ENCODE data around the gene ANKS1B. TPM values are rescaled to one million over a fixed set of nuclear protein-coding genes. Genes with fewer than 3 reads are reported as not detected.

The ANKS1B gene
- total RNA-seq, 3 donors from 2014 or later (not counting 1 experiment from before 2014, with no cell fraction given): not detected

- no peaks in the 10 kb centered on the region for H3K4me1 Mint-ChIP-seq
- H3K4me3 Mint-ChIP-seq: no peak overlapping the region
- TF ChIP-seq, protein P1, sequence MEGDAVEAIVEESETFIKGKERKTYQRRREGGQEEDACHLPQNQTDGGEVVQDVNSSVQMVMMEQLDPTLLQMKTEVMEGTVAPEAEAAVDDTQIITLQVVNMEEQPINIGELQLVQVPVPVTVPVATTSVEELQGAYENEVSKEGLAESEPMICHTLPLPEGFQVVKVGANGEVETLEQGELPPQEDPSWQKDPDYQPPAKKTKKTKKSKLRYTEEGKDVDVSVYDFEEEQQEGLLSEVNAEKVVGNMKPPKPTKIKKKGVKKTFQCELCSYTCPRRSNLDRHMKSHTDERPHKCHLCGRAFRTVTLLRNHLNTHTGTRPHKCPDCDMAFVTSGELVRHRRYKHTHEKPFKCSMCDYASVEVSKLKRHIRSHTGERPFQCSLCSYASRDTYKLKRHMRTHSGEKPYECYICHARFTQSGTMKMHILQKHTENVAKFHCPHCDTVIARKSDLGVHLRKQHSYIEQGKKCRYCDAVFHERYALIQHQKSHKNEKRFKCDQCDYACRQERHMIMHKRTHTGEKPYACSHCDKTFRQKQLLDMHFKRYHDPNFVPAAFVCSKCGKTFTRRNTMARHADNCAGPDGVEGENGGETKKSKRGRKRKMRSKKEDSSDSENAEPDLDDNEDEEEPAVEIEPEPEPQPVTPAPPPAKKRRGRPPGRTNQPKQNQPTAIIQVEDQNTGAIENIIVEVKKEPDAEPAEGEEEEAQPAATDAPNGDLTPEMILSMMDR (IDR thresholded peaks at IDR 0.05): no peak
- H3K27me3 ChIP-seq (ENCODE audit: control insufficient read depth, insufficient read depth, low read length): no peaks in the 10 kb centered on the region
- DNase-seq (no peak), ATAC-seq (no peak)
- H3K27ac Mint-ChIP-seq: no peak overlapping the region
- H3K36me3 Mint-ChIP-seq: no peaks in the 10 kb centered on the region
- H3K4me1 ChIP-seq (ENCODE audit: control insufficient read depth, insufficient read depth, low read length): no peaks in the 10 kb centered on the region
- 0% methylated on average over 1 of the region's 1 CpG for WGBS (ENCODE audit: insufficient coverage)
- no peaks in the 10 kb centered on the region for H3K9me3 ChIP-seq (ENCODE audit: control insufficient read depth, insufficient read depth, low read length)
- intact Hi-C loops (cut with micrococcal nuclease): no loop called here
- H3K9me3 Mint-ChIP-seq: peaks cover 3 to 8% of the 10 kb centered on the region in 2 donors
- no peaks in the 10 kb centered on the region for H3K27me3 Mint-ChIP-seq (ENCODE audit: low read depth in 2 of 2)
- no peaks in the 10 kb centered on the region for H3K36me3 ChIP-seq (ENCODE audit: control insufficient read depth, insufficient read depth, low read length)
- H3K4me3 ChIP-seq (ENCODE audit: low read length): no peak overlapping the region
- no peak overlapping the region for H3K27ac ChIP-seq (ENCODE audit: low read length)
These were observed 856.4 kb downstream of the ANKS1B start for GRCh38 chr12:99128246-99128802.

DNA sequence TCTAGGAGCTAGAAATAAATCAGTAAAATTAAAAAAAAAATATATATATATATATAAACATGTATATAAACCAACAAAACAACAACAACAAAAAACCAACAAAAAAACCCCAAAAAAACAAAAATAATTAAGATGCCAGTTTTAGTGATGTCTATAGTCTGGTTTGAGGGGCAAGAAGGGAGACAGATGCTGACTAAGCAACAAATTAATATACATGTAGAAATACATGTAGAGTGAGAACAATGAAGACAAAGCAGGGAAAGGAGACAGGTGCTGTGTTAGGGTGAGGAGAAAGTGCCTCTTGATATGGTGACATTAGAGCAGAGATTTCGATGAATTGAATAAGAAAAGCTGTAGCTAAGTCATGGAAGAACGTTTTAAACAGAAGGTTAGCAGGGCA, 861.8 kb downstream of the ANKS1B start:
- no peaks in the 10 kb centered on the region for H3K27me3 Mint-ChIP-seq (ENCODE audit: low read depth in 2 of 2)

DNA sequence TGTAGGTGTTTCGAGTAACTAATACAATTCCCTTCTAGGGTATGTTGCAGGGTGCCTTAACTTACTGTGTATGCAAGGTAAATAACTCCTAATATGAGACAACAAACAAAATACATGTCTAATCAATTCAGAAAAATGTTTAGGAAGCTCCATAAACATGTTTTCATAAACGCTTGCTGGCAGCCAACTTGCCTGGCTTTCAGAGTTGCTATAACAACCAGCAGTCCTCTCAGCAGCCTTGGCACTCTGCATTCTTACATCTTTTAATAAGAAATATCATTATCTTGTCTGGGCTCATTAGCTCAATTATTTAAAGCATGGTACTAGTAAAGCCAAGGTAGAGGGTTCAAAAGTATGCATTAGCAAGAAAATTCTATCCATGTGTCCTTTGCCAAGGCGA, 862.2 kb downstream of the ANKS1B start:
- ATAC-seq (no peak), DNase-seq (no peak)
- TF ChIP-seq, protein P1 (IDR thresholded peaks at IDR 0.05): no peak
- H3K9me3 Mint-ChIP-seq: peaks cover 6 to 7% of the 10 kb centered on the region in 2 donors
- H3K27ac ChIP-seq (ENCODE audit: low read length): no peak overlapping the region
- no peak overlapping the region for H3K27ac Mint-ChIP-seq
- no peaks in the 10 kb centered on the region for H3K36me3 Mint-ChIP-seq
- intact Hi-C loops (cut with micrococcal nuclease): no loop called here
- H3K27me3 Mint-ChIP-seq (ENCODE audit: low read depth in 2 of 2): no peaks in the 10 kb centered on the region
- no peaks in the 10 kb centered on the region for H3K36me3 ChIP-seq (ENCODE audit: control insufficient read depth, insufficient read depth, low read length)
- no peak overlapping the region for H3K4me3 ChIP-seq (ENCODE audit: low read length)
- 95% methylated on average over 1 of the region's 3 CpGs for WGBS (ENCODE audit: insufficient coverage)
- no peaks in the 10 kb centered on the region for H3K4me1 Mint-ChIP-seq
- H3K27me3 ChIP-seq (ENCODE audit: control insufficient read depth, insufficient read depth, low read length): no peaks in the 10 kb centered on the region
- no peaks in the 10 kb centered on the region for H3K9me3 ChIP-seq (ENCODE audit: control insufficient read depth, insufficient read depth, low read length)
- H3K4me3 Mint-ChIP-seq: no peak overlapping the region
- H3K4me1 ChIP-seq (ENCODE audit: control insufficient read depth, insufficient read depth, low read length): no peaks in the 10 kb centered on the region

More for the DNA sequence above, 861.8 kb downstream of the ANKS1B start:
- DNase-seq: no peak
- H3K27ac ChIP-seq (ENCODE audit: low read length): no peak overlapping the region
- intact Hi-C loops (cut with micrococcal nuclease): no loop called here
- H3K36me3 ChIP-seq (ENCODE audit: control insufficient read depth, insufficient read depth, low read length): no peaks in the 10 kb centered on the region
- H3K4me1 ChIP-seq (ENCODE audit: control insufficient read depth, insufficient read depth, low read length): no peaks in the 10 kb centered on the region
- H3K27ac Mint-ChIP-seq: no peak overlapping the region
- H3K4me3 Mint-ChIP-seq: no peak overlapping the region
- 26% methylated on average over 2 of the region's 2 CpGs for WGBS (ENCODE audit: insufficient coverage)
- H3K36me3 Mint-ChIP-seq: no peaks in the 10 kb centered on the region
- no peak for ATAC-seq
- no peak overlapping the region for H3K4me3 ChIP-seq (ENCODE audit: low read length)
- no peaks in the 10 kb centered on the region for H3K9me3 ChIP-seq (ENCODE audit: control insufficient read depth, insufficient read depth, low read length)
- no peaks in the 10 kb centered on the region for H3K27me3 ChIP-seq (ENCODE audit: control insufficient read depth, insufficient read depth, low read length)
- peaks cover 6 to 7% of the 10 kb centered on the region in 2 donors for H3K9me3 Mint-ChIP-seq
- H3K4me1 Mint-ChIP-seq: no peaks in the 10 kb centered on the region
- TF ChIP-seq, protein P1 (IDR thresholded peaks at IDR 0.05): no peak

DNA sequence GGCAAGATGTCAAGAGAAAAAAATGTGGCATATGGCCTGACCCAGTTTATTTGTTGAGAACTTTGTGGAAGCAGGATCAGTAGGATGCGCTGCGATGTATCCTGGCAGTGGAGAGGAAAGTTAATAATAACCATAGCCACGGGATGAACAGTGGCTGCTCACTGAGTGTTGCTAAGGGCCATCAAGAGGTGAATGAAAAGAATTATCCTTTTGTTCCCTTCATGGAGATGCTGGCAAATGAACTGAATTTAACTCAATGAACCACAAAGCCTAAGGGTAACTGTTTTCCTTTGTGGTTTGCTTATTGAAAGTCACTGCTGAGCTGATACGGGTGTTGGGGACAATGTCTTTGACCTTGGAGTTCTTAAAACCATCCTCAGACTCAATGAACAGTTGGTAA, 863.2 kb downstream of the ANKS1B start:
- TF ChIP-seq, protein P1 (IDR thresholded peaks at IDR 0.05): no peak
- no peak for ATAC-seq
- no peaks in the 10 kb centered on the region for H3K4me1 Mint-ChIP-seq
- Histone ChIP-seq H3K27me3 (ENCODE audit: control insufficient read depth, insufficient read depth, low read length) (no peaks in the 10 kb centered on the region), H3K4me3 (ENCODE audit: low read length) (no peak overlapping the region), H3K27ac (ENCODE audit: low read length) (no peak overlapping the region), H3K9me3 (ENCODE audit: control insufficient read depth, insufficient read depth, low read length) (no peaks in the 10 kb centered on the region), H3K4me1 (ENCODE audit: control insufficient read depth, insufficient read depth, low read length) (no peaks in the 10 kb centered on the region), H3K36me3 (ENCODE audit: control insufficient read depth, insufficient read depth, low read length) (no peaks in the 10 kb centered on the region)
- no peak overlapping the region for H3K4me3 Mint-ChIP-seq
- DNase-seq: no peak
- intact Hi-C loops (cut with micrococcal nuclease): no loop called here
- WGBS (ENCODE audit: insufficient coverage): 89% methylated on average over 4 of the region's 4 CpGs
- no peak overlapping the region for H3K27ac Mint-ChIP-seq
- no peaks in the 10 kb centered on the region for H3K36me3 Mint-ChIP-seq
- H3K9me3 Mint-ChIP-seq: peaks cover 6 to 7% of the 10 kb centered on the region in 2 donors
- no peaks in the 10 kb centered on the region for H3K27me3 Mint-ChIP-seq (ENCODE audit: low read depth in 2 of 2)

Data from natural killer cell (primary cell).